Measurements from ENCODE around the gene TLCD5. TPM values are rescaled to one million over a fixed set of nuclear protein-coding genes. Genes with fewer than 3 reads are reported as not detected.
A peak's percentile ranks its signal among the peaks of the same experiment; 100 is the strongest.

TLCD5 gene
- polyA plus RNA-seq, 1 donor (not counting 4 experiments of a cell fraction or from before 2014, with no cell fraction given) = 4.0 TPM

DNA sequence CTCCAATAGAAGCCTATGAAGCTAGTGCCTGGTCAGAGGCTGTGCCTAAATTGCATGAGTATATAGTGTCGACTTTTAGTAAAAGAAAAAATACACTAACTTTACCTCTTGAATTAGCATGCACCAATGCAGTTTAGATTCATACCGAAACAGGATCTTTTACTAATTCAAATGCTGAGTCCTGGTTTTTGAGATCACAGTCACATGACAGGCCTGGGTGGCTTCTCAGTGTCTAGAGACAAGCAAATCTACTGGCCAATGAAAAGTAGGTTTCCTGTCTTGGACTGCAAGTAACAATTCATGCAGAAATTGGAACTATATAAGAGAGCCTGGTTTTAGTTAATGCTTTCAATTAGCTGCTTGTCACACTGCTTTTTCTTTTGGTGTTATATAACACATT is 18.3 kb downstream of the TLCD5 start:
- Histone ChIP-seq H3K4me2 (ENCODE audit: control insufficient read depth, extremely low read depth, insufficient read depth, low read depth, low read length) (no peak overlapping the region), H3K36me3 (ENCODE audit: control insufficient read depth in 2 of 2, extremely low read depth in 1 of 2, insufficient read depth in 2 of 2, low read length in 2 of 2) (no peaks in the 10 kb centered on the region), H3K9me3 (ENCODE audit: control insufficient read depth, low read depth, low read length) (no peaks in the 10 kb centered on the region), H3K27ac (ENCODE audit: control insufficient read depth, insufficient read depth, low read length) (no peak overlapping the region), H4K20me1 (ENCODE audit: control insufficient read depth, extremely low read depth, insufficient read depth, low read length) (peaks cover 22% of the 10 kb centered on the region), H3K9me1 (ENCODE audit: control insufficient read depth, extremely low read depth, insufficient read depth, low read length) (peaks cover 2% of the 10 kb centered on the region), H2AFZ (ENCODE audit: control insufficient read depth, low read length) (no peak overlapping the region), H3K9ac (ENCODE audit: control insufficient read depth, extremely low read depth, insufficient read depth, low read length) (no peak overlapping the region), H3K27me3 (ENCODE audit: control insufficient read depth, extremely low read depth, insufficient read depth, low read length) (no peaks in the 10 kb centered on the region), H3K79me2 (ENCODE audit: control insufficient read depth, insufficient read depth, low read length) (peaks cover 55% of the 10 kb centered on the region), H3K4me1 (ENCODE audit: control insufficient read depth, extremely low read depth, insufficient read depth, low read length) (peaks cover 65% of the 10 kb centered on the region), H3K4me3 (ENCODE audit: control insufficient read depth in 2 of 3, extremely low read depth in 1 of 3, insufficient read depth in 2 of 3, low read depth in 1 of 3, low read length in 3 of 3) (no peak overlapping the region)
- no peak for TF ChIP-seq CTCF (optimal IDR thresholded peaks at IDR 0.05 in 1 of 3, IDR thresholded peaks at IDR 0.05 in 1 of 3, conservative IDR thresholded peaks at IDR 0.05 in 1 of 3; ENCODE audit: extremely low read depth in 1 of 3, insufficient read depth in 2 of 3, low read length in 3 of 3)
- TF ChIP-seq EZH2 (IDR thresholded peaks at IDR 0.05; ENCODE audit: low read length) = no peak
- no peak for DNase-seq (ENCODE audit: low read depth, low spot score)
- FAIRE-seq = no peak
- dilution Hi-C loops (cut with MboI; ENCODE audit: extremely low pct_ligation_motif_present, low sequenced_read_pairs) = no loop called here

- Histone ChIP-seq H3K9me3 (ENCODE audit: control insufficient read depth, low read depth, low read length) (no peaks in the 10 kb centered on the region), H3K27me3 (ENCODE audit: control insufficient read depth, extremely low read depth, insufficient read depth, low read length) (no peaks in the 10 kb centered on the region), H3K36me3 (ENCODE audit: control insufficient read depth in 2 of 2, extremely low read depth in 1 of 2, insufficient read depth in 2 of 2, low read length in 2 of 2) (no peaks in the 10 kb centered on the region), H2AFZ (ENCODE audit: control insufficient read depth, low read length) (no peak overlapping the region), H3K27ac (ENCODE audit: control insufficient read depth, insufficient read depth, low read length) (no peak overlapping the region), H3K4me2 (ENCODE audit: control insufficient read depth, extremely low read depth, insufficient read depth, low read depth, low read length) (peak overlapping the region; percentile 57), H3K9me1 (ENCODE audit: control insufficient read depth, extremely low read depth, insufficient read depth, low read length) (peaks cover 2% of the 10 kb centered on the region), H3K9ac (ENCODE audit: control insufficient read depth, extremely low read depth, insufficient read depth, low read length) (no peak overlapping the region), H3K4me3 (ENCODE audit: control insufficient read depth in 2 of 3, extremely low read depth in 1 of 3, insufficient read depth in 2 of 3, low read depth in 1 of 3, low read length in 3 of 3) (no peak overlapping the region), H3K4me1 (ENCODE audit: control insufficient read depth, extremely low read depth, insufficient read depth, low read length) (peaks cover 55% of the 10 kb centered on the region), H4K20me1 (ENCODE audit: control insufficient read depth, extremely low read depth, insufficient read depth, low read length) (peaks cover 20% of the 10 kb centered on the region), H3K79me2 (ENCODE audit: control insufficient read depth, insufficient read depth, low read length) (peaks cover 51% of the 10 kb centered on the region)
- TF ChIP-seq CTCF (optimal IDR thresholded peaks at IDR 0.05 in 1 of 3, IDR thresholded peaks at IDR 0.05 in 1 of 3, conservative IDR thresholded peaks at IDR 0.05 in 1 of 3; ENCODE audit: extremely low read depth in 1 of 3, insufficient read depth in 2 of 3, low read length in 3 of 3) (no peak), EZH2 (IDR thresholded peaks at IDR 0.05; ENCODE audit: low read length) (no peak)
- no peak for DNase-seq (ENCODE audit: low read depth, low spot score)
- dilution Hi-C loops (cut with MboI; ENCODE audit: extremely low pct_ligation_motif_present, low sequenced_read_pairs) = no loop called here
- FAIRE-seq = peak; percentile 96
Observed at GRCh38 chr11:120344302-120345004, 19.4 kb downstream of the TLCD5 start.
